CD4-positive, alpha-beta T cell treated with Interferon alpha-2 for 1 hour (primary cell): ENCODE measurements around the gene LHX6.
A peak's percentile ranks its signal among the peaks of the same experiment; 100 is the strongest.

ENCODE experiments used
- DNase-seq, 2 donors: peaks; one replicate each; pipeline ENCODE4 v3.0.0-alpha.2; 2020 to 2022

LHX6 gene

GRCh38 chr9:122228568-122229484 is at the start of gene LHX6:
TSS of gene LHX6 (minus strand) at chr9:122228957. CDS start at chr9:122228740, 217 bp downstream.
- no peak for DNase-seq

DNA sequence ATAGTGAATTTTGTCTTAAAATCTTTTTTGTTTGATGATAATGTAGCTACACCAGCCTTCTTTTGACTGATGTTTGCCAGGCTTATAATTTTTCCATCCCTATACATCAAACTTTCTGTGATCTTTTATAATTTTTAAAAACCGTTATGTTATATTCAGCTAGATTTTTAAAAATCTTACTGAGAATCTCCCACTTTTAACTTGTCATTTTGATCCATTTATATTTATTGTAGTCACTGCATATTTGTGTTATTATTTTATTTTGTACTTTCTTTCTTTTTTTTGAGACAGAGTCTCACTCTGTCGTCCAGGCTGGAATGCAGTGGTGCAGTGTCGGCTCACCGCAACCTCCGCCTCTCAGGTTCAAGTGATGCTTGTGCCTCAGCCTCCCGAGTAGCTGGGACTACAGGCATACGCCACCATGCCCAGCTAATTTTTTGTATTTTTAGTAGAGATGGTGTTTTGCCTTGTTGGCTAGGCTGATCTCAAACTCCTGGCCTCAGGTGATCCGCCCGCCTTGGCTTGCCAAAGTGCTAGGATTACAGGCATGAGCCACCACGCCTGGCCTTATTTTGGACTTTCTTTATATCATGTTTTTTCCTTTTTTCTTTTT is 48.6 kb upstream of the LHX6 start:
- no peak for DNase-seq

DNA sequence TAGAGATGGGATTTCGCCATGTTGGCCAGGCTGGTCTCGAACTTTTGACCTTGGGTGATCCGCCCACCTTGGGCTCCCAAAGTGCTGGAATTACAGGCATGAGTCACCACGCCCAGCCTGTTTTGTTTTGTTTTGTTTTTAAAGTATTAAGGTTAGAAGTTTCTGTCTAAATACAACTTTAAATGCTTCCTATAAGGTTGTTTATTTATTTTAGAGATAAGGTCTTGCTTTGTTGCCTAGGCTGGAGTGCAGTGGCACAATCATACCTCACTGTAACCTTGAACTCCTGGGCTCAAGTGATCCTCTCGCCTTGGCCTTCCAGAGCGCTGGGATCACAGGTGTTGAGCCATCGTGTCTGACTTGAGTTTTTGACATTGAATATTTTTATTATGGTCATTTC is 47.3 kb upstream of the LHX6 start:
- DNase-seq: no peak

- DNase-seq: no peak
These were observed 45.3 kb upstream of the LHX6 start for GRCh38 chr9:122274055-122274454.

GRCh38 chr9:122268041-122268814 is 39.5 kb upstream of the LHX6 start:
- peak in 1 of 2 donors; percentile 1 for DNase-seq

GRCh38 chr9:122265149-122265915 is 36.6 kb upstream of the LHX6 start:
- peak; percentile 20 to 63 for DNase-seq

GRCh38 chr9:122264360-122265148 is 35.8 kb upstream of the LHX6 start, which contains the start of the genes MRRF and RBM18:
TSS of gene MRRF (plus strand) at chr9:122264882. CDS start at chr9:122270892, 6,010 bp downstream.
TSS of gene RBM18 (minus strand) at chr9:122264840. CDS start at chr9:122261492, 3,348 bp downstream.
- DNase-seq: peak; percentile 88 to 91

DNA sequence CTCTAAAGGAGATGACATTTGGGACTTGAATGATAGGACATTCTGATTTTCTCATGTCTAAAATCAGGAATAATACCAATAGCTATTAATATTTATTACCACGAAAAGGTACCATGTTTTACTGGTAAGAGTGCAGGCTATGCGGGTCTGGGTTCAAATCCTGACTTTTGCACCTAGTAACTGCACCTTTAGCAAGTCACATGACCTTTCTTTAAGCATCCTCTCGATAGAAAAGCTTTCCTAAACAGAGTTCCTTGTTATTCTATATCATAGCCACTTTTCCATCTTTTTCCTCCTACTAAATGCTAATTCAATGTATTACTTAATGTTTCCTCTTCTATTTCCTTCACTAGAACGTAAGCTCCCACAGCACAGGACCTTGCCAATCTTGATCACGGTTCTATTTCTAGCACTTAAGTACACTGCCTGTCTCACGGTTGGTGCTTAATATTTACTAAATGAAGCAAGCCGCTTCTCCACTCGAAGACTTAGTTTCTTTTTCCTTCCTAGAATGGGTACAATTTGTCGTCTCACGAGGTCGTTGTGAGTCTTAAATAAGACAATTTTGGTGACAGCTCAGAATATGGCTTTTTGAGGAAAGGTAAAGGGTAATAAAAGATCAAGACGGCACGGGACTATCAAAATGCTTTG is 35.1 kb upstream of the LHX6 start:
- DNase-seq: no peak

GRCh38 chr9:122262073-122262472 is 33.3 kb upstream of the LHX6 start:
- no peak for DNase-seq

DNA sequence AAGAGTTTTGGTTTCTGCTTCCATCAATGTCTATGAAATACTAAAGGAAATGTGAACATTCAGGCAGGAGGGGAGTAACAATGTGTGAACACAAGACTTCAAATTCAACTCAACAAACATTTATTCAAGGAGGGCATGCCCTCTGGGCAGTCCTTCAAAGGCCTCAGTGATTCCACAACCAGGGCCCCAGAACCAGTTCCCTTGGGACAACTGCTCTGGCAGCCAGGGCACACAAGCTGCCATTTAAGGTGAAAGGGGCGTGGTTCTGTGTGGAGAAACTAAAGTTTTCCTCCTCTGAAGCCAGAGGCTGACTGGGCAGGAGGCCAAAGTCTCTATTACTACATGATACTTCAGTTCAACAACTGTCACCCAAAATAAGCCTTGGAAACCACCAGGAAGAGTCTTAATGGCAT is 32.7 kb upstream of the LHX6 start:
- DNase-seq: no peak

GRCh38 chr9:122258886-122259415 is 30.2 kb upstream of the LHX6 start:
- no peak for DNase-seq

DNA sequence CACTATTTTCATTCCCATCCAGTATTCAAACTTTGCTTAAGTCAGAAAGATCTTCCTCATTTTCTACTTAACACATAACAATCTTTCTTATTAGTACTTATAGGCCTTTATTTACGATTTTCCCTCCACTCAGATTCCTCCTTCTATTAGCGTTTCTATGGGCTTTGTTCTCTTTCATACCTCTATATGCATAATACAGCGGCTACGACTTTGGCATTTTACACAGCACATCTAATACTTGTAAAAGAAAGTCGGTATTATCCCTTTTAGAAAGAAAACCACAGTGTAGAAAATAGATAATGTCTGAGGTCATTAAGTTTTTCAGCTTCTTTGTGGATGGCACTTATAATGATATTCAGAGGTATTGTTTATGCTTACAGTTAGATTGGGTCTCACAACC is 27.4 kb upstream of the LHX6 start:
- DNase-seq: no peak

GRCh38 chr9:122254761-122255160 is 26.0 kb upstream of the LHX6 start:
- no peak for DNase-seq

DNA sequence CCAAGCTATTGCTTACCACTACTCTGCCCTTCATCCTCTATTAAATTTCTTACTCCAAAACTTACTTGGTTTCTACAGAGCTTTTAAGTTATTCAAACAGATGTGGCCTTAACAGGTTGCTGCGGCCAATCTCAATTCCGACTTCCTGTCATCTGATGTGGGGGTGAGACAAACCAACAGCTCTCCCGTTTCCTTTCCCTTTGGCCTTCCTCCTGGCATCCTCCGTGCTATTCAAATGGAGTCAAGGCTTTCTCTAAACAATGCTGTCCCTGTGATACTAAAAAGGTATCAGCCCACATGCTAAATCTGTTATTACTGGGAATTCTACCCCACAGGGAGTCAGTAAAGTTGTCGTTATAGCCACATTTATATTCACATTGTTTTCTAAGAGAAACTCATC is 24.0 kb upstream of the LHX6 start:
- DNase-seq: no peak

DNA sequence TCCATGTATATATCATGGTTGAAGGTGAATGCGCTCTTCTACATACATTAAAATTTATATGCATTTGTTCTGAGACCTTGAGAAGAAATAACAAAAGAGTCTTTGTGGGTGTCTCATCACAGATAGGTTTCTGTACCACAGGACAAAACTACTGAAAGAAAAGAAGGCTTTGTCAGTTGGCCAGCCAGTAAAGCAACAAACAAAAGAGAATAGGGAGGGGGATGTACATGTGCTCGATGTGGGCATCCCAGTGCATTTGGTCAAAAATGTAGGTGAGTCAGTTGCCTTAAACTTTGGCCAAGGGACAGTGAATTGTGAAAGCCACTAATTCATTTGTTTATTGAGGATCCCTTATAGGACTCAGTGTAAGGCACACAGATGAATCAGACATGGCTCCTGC is 22.6 kb upstream of the LHX6 start:
- no peak for DNase-seq

- DNase-seq: no peak
These were observed 19.7 kb upstream of the LHX6 start for GRCh38 chr9:122248448-122248865.

GRCh38 chr9:122246666-122247065 is 17.9 kb upstream of the LHX6 start:
- DNase-seq: no peak

DNA sequence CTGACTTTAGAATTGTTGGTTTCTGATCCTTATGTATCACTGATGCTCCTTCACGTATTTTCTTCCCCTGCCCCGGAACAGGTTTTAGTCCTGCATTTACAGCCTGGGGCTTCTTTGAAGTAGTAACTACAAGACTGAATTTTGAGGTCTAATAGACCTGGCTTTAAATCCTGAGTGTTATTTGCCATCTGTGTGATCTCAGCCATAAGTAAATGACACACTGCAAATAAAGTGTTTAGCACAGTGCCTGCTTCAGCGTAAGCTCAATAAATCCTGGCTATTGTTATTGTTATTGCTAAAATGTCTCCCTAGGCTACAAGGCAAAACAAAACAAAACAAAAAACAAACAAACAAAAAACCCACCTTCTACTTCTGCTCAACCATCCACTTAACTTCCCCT is 15.6 kb upstream of the LHX6 start:
- DNase-seq: no peak

GRCh38 chr9:122239722-122240121 is 11.0 kb upstream of the LHX6 start:
- no peak for DNase-seq

GRCh38 chr9:122236681-122237080 is 7.9 kb upstream of the LHX6 start:
- no peak for DNase-seq
